ENCODE data around the gene GUK1.

Gene GUK1

GRCh38 chr1:228180959-228181644, 41.0 kb downstream of the GUK1 start:
- WGBS, 2 donors (ENCODE audit: extremely low coverage in 2 of 2, insufficient read length in 2 of 2, insufficient replicate concordance in 1 of 2): no CpG with 5 or more reads among the region's 7 CpGs

GRCh38 chr1:228181645-228182034, 41.6 kb downstream of the GUK1 start:
- Histone ChIP-seq H3K36me3 (replicated peaks in 1 of 2; ENCODE audit: control insufficient read depth in 2 of 2, insufficient read depth in 2 of 2, low read length in 2 of 2) (peaks cover 0 to 10% of the 10 kb centered on the region in 2 donors), H4K8ac (ENCODE audit: low read depth, low read length) (no peak overlapping the region), H3K9me3 (replicated peaks in 1 of 2; ENCODE audit: control insufficient read depth in 2 of 2, insufficient read depth in 1 of 2, low read depth in 1 of 2, low read length in 2 of 2) (no peaks in the 10 kb centered on the region), H4K91ac (ENCODE audit: low read depth, low read length, poor library complexity) (no peak overlapping the region), H2BK5ac (ENCODE audit: low read length) (no peak overlapping the region), H2BK12ac (ENCODE audit: low read length) (no peak overlapping the region), H3K4me1 (ENCODE audit: control insufficient read depth in 2 of 2, insufficient read depth in 1 of 2, low read depth in 1 of 2, low read length in 2 of 2) (peaks cover 0 to 1% of the 10 kb centered on the region in 2 donors), H2BK15ac (ENCODE audit: low read length) (no peak overlapping the region), H2AFZ (ENCODE audit: low read length) (no peak overlapping the region), H3K79me1 (ENCODE audit: low read depth, low read length) (peaks cover 2% of the 10 kb centered on the region), H3K18ac (ENCODE audit: low read length) (no peak overlapping the region), H3K4me2 (ENCODE audit: insufficient read depth, low read length, poor library complexity, severe bottlenecking) (no peak overlapping the region), H3K27me3 (ENCODE audit: control insufficient read depth in 3 of 3, insufficient read depth in 3 of 3, low read depth in 1 of 3, low read length in 3 of 3) (no peaks in the 10 kb centered on the region), H3K4ac (ENCODE audit: low read length) (no peak overlapping the region), H3K4me3 (ENCODE audit: low read length in 2 of 2) (no peak overlapping the region), H3K9ac (ENCODE audit: low read depth, low read length, poor library complexity) (no peak overlapping the region), H2AK5ac (ENCODE audit: low read depth, low read length) (no peak overlapping the region), H3K23ac (ENCODE audit: low read depth, low read length, poor library complexity) (no peak overlapping the region), H3K27ac (replicated peaks; ENCODE audit: low read length) (no peak overlapping the region), H3K14ac (ENCODE audit: low read length) (no peak overlapping the region), H2BK120ac (ENCODE audit: low read depth, low read length) (no peak overlapping the region)
- DNase-seq (ENCODE audit: low spot score): no peak
- WGBS, 2 donors (ENCODE audit: extremely low coverage in 2 of 2, insufficient read length in 2 of 2, insufficient replicate concordance in 1 of 2): no CpG with 5 or more reads among the region's 9 CpGs

More at GRCh38 chr1:228180959-228181644, 41.0 kb downstream of the GUK1 start:
- Histone ChIP-seq H3K9ac (ENCODE audit: low read depth, low read length, poor library complexity) (no peak overlapping the region), H3K4ac (ENCODE audit: low read length) (no peak overlapping the region), H3K27me3 (ENCODE audit: control insufficient read depth in 3 of 3, insufficient read depth in 3 of 3, low read depth in 1 of 3, low read length in 3 of 3) (no peaks in the 10 kb centered on the region), H4K8ac (ENCODE audit: low read depth, low read length) (no peak overlapping the region), H3K4me1 (ENCODE audit: control insufficient read depth in 2 of 2, insufficient read depth in 1 of 2, low read depth in 1 of 2, low read length in 2 of 2) (peaks cover 0 to 1% of the 10 kb centered on the region in 2 donors), H3K23ac (ENCODE audit: low read depth, low read length, poor library complexity) (no peak overlapping the region), H2BK15ac (ENCODE audit: low read length) (no peak overlapping the region), H2BK120ac (ENCODE audit: low read depth, low read length) (no peak overlapping the region), H3K14ac (ENCODE audit: low read length) (no peak overlapping the region), H3K27ac (replicated peaks; ENCODE audit: low read length) (no peak overlapping the region), H2AFZ (ENCODE audit: low read length) (no peak overlapping the region), H3K36me3 (replicated peaks in 1 of 2; ENCODE audit: control insufficient read depth in 2 of 2, insufficient read depth in 2 of 2, low read length in 2 of 2) (peaks cover 0 to 10% of the 10 kb centered on the region in 2 donors), H2BK5ac (ENCODE audit: low read length) (no peak overlapping the region), H3K4me3 (ENCODE audit: low read length in 2 of 2) (no peak overlapping the region), H3K9me3 (replicated peaks in 1 of 2; ENCODE audit: control insufficient read depth in 2 of 2, insufficient read depth in 1 of 2, low read depth in 1 of 2, low read length in 2 of 2) (no peaks in the 10 kb centered on the region), H3K4me2 (ENCODE audit: insufficient read depth, low read length, poor library complexity, severe bottlenecking) (no peak overlapping the region), H3K79me1 (ENCODE audit: low read depth, low read length) (peaks cover 4% of the 10 kb centered on the region), H2BK12ac (ENCODE audit: low read length) (no peak overlapping the region), H2AK5ac (ENCODE audit: low read depth, low read length) (no peak overlapping the region), H3K18ac (ENCODE audit: low read length) (no peak overlapping the region), H4K91ac (ENCODE audit: low read depth, low read length, poor library complexity) (no peak overlapping the region)
- no peak for DNase-seq (ENCODE audit: low spot score)

GRCh38 chr1:228182296-228183030, 42.4 kb downstream of the GUK1 start:
- H3K27ac ChIP-seq (replicated peaks; ENCODE audit: low read length): no peak overlapping the region
- H3K4ac ChIP-seq (ENCODE audit: low read length): no peak overlapping the region
- H2BK120ac ChIP-seq (ENCODE audit: low read depth, low read length): no peak overlapping the region
- no peaks in the 10 kb centered on the region for H3K27me3 ChIP-seq (ENCODE audit: control insufficient read depth in 3 of 3, insufficient read depth in 3 of 3, low read depth in 1 of 3, low read length in 3 of 3)
- no peak overlapping the region for H2BK15ac ChIP-seq (ENCODE audit: low read length)
- no peak overlapping the region for H3K4me3 ChIP-seq (ENCODE audit: low read length in 2 of 2)
- no peak overlapping the region for H3K18ac ChIP-seq (ENCODE audit: low read length)
- H3K23ac ChIP-seq (ENCODE audit: low read depth, low read length, poor library complexity): no peak overlapping the region
- H2BK5ac ChIP-seq (ENCODE audit: low read length): no peak overlapping the region
- no peak overlapping the region for H2BK12ac ChIP-seq (ENCODE audit: low read length)
- no peak for DNase-seq (ENCODE audit: low spot score)
- H3K36me3 ChIP-seq (replicated peaks in 1 of 2; ENCODE audit: control insufficient read depth in 2 of 2, insufficient read depth in 2 of 2, low read length in 2 of 2): peaks cover 0 to 5% of the 10 kb centered on the region in 2 donors
- no peak overlapping the region for H4K8ac ChIP-seq (ENCODE audit: low read depth, low read length)
- no peak overlapping the region for H3K14ac ChIP-seq (ENCODE audit: low read length)
- no peak overlapping the region for H4K91ac ChIP-seq (ENCODE audit: low read depth, low read length, poor library complexity)
- 100% methylated on average over 6 of the region's 32 CpGs; no CpG with 5 or more reads in 1 of the 2 donors for WGBS, 2 donors (ENCODE audit: extremely low coverage in 2 of 2, insufficient read length in 2 of 2, insufficient replicate concordance in 1 of 2)
- peaks cover 0 to 1% of the 10 kb centered on the region in 2 donors for H3K4me1 ChIP-seq (ENCODE audit: control insufficient read depth in 2 of 2, insufficient read depth in 1 of 2, low read depth in 1 of 2, low read length in 2 of 2)
- no peaks in the 10 kb centered on the region for H3K9me3 ChIP-seq (replicated peaks in 1 of 2; ENCODE audit: control insufficient read depth in 2 of 2, insufficient read depth in 1 of 2, low read depth in 1 of 2, low read length in 2 of 2)
- H3K9ac ChIP-seq (ENCODE audit: low read depth, low read length, poor library complexity): no peak overlapping the region
- H2AFZ ChIP-seq (ENCODE audit: low read length): no peak overlapping the region
- H2AK5ac ChIP-seq (ENCODE audit: low read depth, low read length): no peak overlapping the region
- H3K79me1 ChIP-seq (ENCODE audit: low read depth, low read length): no peaks in the 10 kb centered on the region
- no peak overlapping the region for H3K4me2 ChIP-seq (ENCODE audit: insufficient read depth, low read length, poor library complexity, severe bottlenecking)

- Histone ChIP-seq H3K4ac (ENCODE audit: low read length) (no peak overlapping the region), H3K36me3 (replicated peaks in 1 of 2; ENCODE audit: control insufficient read depth in 2 of 2, insufficient read depth in 2 of 2, low read length in 2 of 2) (no peaks in the 10 kb centered on the region), H3K27ac (replicated peaks; ENCODE audit: low read length) (no peak overlapping the region), H3K14ac (ENCODE audit: low read length) (no peak overlapping the region), H3K9ac (ENCODE audit: low read depth, low read length, poor library complexity) (no peak overlapping the region), H4K8ac (ENCODE audit: low read depth, low read length) (no peak overlapping the region), H3K79me1 (ENCODE audit: low read depth, low read length) (peaks cover 4% of the 10 kb centered on the region), H2AK5ac (ENCODE audit: low read depth, low read length) (no peak overlapping the region), H2BK120ac (ENCODE audit: low read depth, low read length) (no peak overlapping the region), H2AFZ (ENCODE audit: low read length) (no peak overlapping the region), H3K18ac (ENCODE audit: low read length) (peak overlapping the region; percentile 56), H3K4me1 (ENCODE audit: control insufficient read depth in 2 of 2, insufficient read depth in 1 of 2, low read depth in 1 of 2, low read length in 2 of 2) (peaks cover 0 to 1% of the 10 kb centered on the region in 2 donors), H3K4me3 (ENCODE audit: low read length in 2 of 2) (no peak overlapping the region), H3K9me3 (replicated peaks in 1 of 2; ENCODE audit: control insufficient read depth in 2 of 2, insufficient read depth in 1 of 2, low read depth in 1 of 2, low read length in 2 of 2) (no peaks in the 10 kb centered on the region), H2BK5ac (ENCODE audit: low read length) (no peak overlapping the region), H2BK15ac (ENCODE audit: low read length) (no peak overlapping the region), H3K4me2 (ENCODE audit: insufficient read depth, low read length, poor library complexity, severe bottlenecking) (no peak overlapping the region), H3K27me3 (ENCODE audit: control insufficient read depth in 3 of 3, insufficient read depth in 3 of 3, low read depth in 1 of 3, low read length in 3 of 3) (no peaks in the 10 kb centered on the region), H3K23ac (ENCODE audit: low read depth, low read length, poor library complexity) (no peak overlapping the region), H2BK12ac (ENCODE audit: low read length) (no peak overlapping the region), H4K91ac (ENCODE audit: low read depth, low read length, poor library complexity) (no peak overlapping the region)
- no CpG with 5 or more reads among the region's 7 CpGs for WGBS, 2 donors (ENCODE audit: extremely low coverage in 2 of 2, insufficient read length in 2 of 2, insufficient replicate concordance in 1 of 2)
- DNase-seq (ENCODE audit: low spot score): no peak
Measured at GRCh38 chr1:228184152-228184551, 44.1 kb downstream of the GUK1 start.
